NT2/D1 (cell line): Measurements from ENCODE around the gene EGFLAM.

Experiments
- SUZ12 ChIP-seq: IDR thresholded peaks from 2 replicates; pipeline ENCODE4 v1.6.1; 2011; ENCODE audit not compliant: insufficient read length, insufficient read depth; ENCODE audit errors: extremely low read depth
- YY1 ChIP-seq: IDR thresholded peaks from 2 replicates; pipeline ENCODE4 v1.6.1; 2011; ENCODE audit not compliant: insufficient read length, insufficient read depth
- ZNF274 ChIP-seq: IDR thresholded peaks from 2 replicates; pipeline ENCODE4 v1.6.1; 2011; ENCODE audit warnings: mild to moderate bottlenecking, low read depth, low read length

- TF ChIP-seq ZNF274 = no peak
- no peak for TF ChIP-seq YY1
- no peak for TF ChIP-seq SUZ12
Measured at GRCh38 chr5:38228914-38229313, 29.4 kb upstream of the EGFLAM start.
